Measurements from ENCODE around the gene FBH1. TPM values are rescaled to one million over a fixed set of nuclear protein-coding genes. Genes with fewer than 3 reads are reported as not detected.
"Not testable (repeated sequence)": the region's sequence is repeated elsewhere in the genome, so short reads cannot be mapped to it uniquely, and the experiment has no call there.

The FBH1 gene
- total RNA-seq, 6 experiments from 2014 or later: 30.8 to 38.6 (median 35.8) TPM

- Histone ChIP-seq H3K4me3 (no peak overlapping the region), H3K27me3 (no peaks in the 10 kb centered on the region), H3K27ac (no peak overlapping the region), H3K9me3 (no peaks in the 10 kb centered on the region), H3K36me3 (peaks cover 0 to 7% (median 3%) of the 10 kb centered on the region in 4 donors), H3K4me1 (peaks cover 0 to 5% (median 0%) of the 10 kb centered on the region in 4 donors)
- ATAC-seq (no peak), DNase-seq (no peak)
- intact Hi-C loops (cut with DNase I): no loop called here
- no peak for TF ChIP-seq POLR2A (IDR thresholded peaks at IDR 0.05)
- no peak for TF ChIP-seq CTCF (IDR thresholded peaks at IDR 0.05)
- whole genome bisulfite sequencing (ENCODE audit: insufficient coverage, low coverage, low lambda C conversion rate, missing lambda C conversion rate): 74% methylated on average over 4 of the region's 4 CpGs
Observed at GRCh38 chr10:5904227-5904626, 14.2 kb downstream of the FBH1 start.

- Histone ChIP-seq H3K27me3 (no peaks in the 10 kb centered on the region), H3K4me1 (peaks cover 0 to 5% (median 0%) of the 10 kb centered on the region in 4 donors), H3K9me3 (no peaks in the 10 kb centered on the region), H3K36me3 (peaks cover 3 to 24% (median 15%) of the 10 kb centered on the region in 4 donors), H3K27ac (no peak overlapping the region), H3K4me3 (no peak overlapping the region)
- DNase-seq (peak in 1 of 3 donors; percentile 29), ATAC-seq (peak; percentile 66 to 86 (median 76))
- WGBS (ENCODE audit: insufficient coverage, low coverage, low lambda C conversion rate, missing lambda C conversion rate): 32% methylated on average over 3 of the region's 13 CpGs
- TF ChIP-seq POLR2A (IDR thresholded peaks at IDR 0.05): no peak
- no peak for TF ChIP-seq CTCF (IDR thresholded peaks at IDR 0.05)
- intact Hi-C loops (cut with DNase I): no loop called here
Observed at GRCh38 chr10:5905854-5906507, 15.9 kb downstream of the FBH1 start.

- intact Hi-C loops (cut with DNase I): no loop called here
- Histone ChIP-seq H3K27ac (no peak overlapping the region), H3K27me3 (no peaks in the 10 kb centered on the region), H3K36me3 (peaks cover 3 to 31% (median 18%) of the 10 kb centered on the region in 4 donors), H3K9me3 (no peaks in the 10 kb centered on the region), H3K4me3 (no peak overlapping the region), H3K4me1 (peaks cover 0 to 5% (median 0%) of the 10 kb centered on the region in 4 donors)
- ATAC-seq (no peak), DNase-seq (no peak)
- WGBS (ENCODE audit: insufficient coverage, low coverage, low lambda C conversion rate, missing lambda C conversion rate): 67% methylated on average over 2 of the region's 5 CpGs
- TF ChIP-seq CTCF (IDR thresholded peaks at IDR 0.05) (no peak), POLR2A (IDR thresholded peaks at IDR 0.05) (no peak)
Observed at GRCh38 chr10:5906651-5907050, 16.6 kb downstream of the FBH1 start.

GRCh38 chr10:5908676-5909075 lies 18.6 kb downstream of the FBH1 start:
- intact Hi-C loops (cut with DNase I); H3K4me3 ChIP-seq; H3K9me3 ChIP-seq; DNase-seq; ATAC-seq; H3K27me3 ChIP-seq; H3K27ac ChIP-seq; H3K4me1 ChIP-seq: not testable (repeated sequence)
- peaks cover 3 to 50% (median 23%) of the 10 kb centered on the region in 4 donors for H3K36me3 ChIP-seq
- WGBS (ENCODE audit: insufficient coverage, low coverage, low lambda C conversion rate, missing lambda C conversion rate): 88% methylated on average over 4 of the region's 7 CpGs

GRCh38 chr10:5910323-5911100 lies 20.5 kb downstream of the FBH1 start:
- intact Hi-C loops (cut with DNase I): no loop called here
- Histone ChIP-seq H3K27me3 (no peaks in the 10 kb centered on the region), H3K36me3 (peaks cover 10 to 68% (median 34%) of the 10 kb centered on the region in 4 donors), H3K4me1 (no peaks in the 10 kb centered on the region), H3K4me3 (no peak overlapping the region), H3K9me3 (no peaks in the 10 kb centered on the region), H3K27ac (no peak overlapping the region)
- ATAC-seq (no peak), DNase-seq (no peak)
- TF ChIP-seq POLR2A (IDR thresholded peaks at IDR 0.05): no peak
- TF ChIP-seq CTCF (IDR thresholded peaks at IDR 0.05): no peak
- WGBS (ENCODE audit: insufficient coverage, low coverage, low lambda C conversion rate, missing lambda C conversion rate): 75% methylated on average over 9 of the region's 18 CpGs

Measured in right lobe of liver (tissue), 6 donors.